ENCODE data around the gene ABHD2. TPM values are rescaled to one million over a fixed set of nuclear protein-coding genes. Genes with fewer than 3 reads are reported as not detected.

Gene ABHD2
- total and polyA plus RNA-seq, 4 donors: 11.7 to 200 (median 59.3) TPM

DNA sequence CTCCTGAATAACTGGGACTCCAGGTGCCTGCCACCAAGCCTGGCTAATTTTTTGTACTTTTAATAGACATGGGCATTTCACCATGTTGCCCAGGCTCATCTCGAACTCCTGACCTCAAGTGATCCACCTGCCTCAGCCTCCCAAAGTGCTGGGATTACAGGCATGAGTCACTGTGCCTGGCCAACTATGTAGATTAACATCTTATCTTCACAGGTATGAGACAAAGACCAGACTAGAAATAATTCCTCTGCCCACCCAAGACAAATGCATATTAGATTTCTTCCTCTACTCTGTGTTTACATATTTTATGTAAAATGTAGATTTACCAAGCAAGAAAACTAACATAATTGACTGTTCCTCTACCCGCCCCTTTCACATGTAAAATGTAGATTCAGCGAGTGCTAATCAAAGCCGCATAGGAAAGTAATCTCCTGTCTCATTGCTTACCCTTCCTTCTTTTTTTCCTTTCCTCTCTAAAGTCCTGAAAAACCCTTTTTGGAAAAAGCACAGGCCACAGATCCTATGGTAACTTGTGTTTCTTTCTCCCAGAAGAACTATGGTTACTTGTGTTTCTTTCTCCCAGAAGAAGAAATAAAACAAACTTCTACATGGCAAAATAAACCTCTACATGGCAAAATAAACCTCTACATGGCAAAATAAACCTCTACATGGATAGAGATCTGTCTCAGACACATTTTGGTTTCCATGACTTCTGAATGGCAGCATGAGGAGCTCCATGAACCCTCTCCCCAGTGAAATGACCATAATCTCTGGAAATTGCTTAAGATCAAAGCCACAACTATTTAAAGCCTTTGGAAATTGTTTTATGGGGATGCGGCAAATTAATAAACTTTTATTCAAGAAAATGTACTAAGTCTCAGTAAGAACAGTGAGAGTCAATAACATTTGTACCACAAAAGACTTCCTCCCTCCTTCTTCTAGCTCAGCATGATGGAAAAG, 9.1 kb upstream of the ABHD2 start:
- Histone ChIP-seq H3K36me3 (ENCODE audit: control insufficient read depth in 4 of 4, insufficient read depth in 4 of 4, low read length in 4 of 4) (no peaks in the 10 kb centered on the region), H3K9me3 (ENCODE audit: control insufficient read depth in 4 of 4, insufficient read depth in 3 of 4, low read length in 3 of 4) (no peaks in the 10 kb centered on the region), H3K27ac (ENCODE audit: low read depth in 1 of 2, low read length in 1 of 2) (no peak overlapping the region), H3K9ac (ENCODE audit: insufficient read depth in 1 of 2, low read length in 2 of 2) (no peak overlapping the region), H3K4me1 (ENCODE audit: control insufficient read depth in 5 of 5, insufficient read depth in 5 of 5, low read length in 5 of 5) (no peaks in the 10 kb centered on the region), H3K4me3 (no peak overlapping the region), H3K27me3 (ENCODE audit: control insufficient read depth in 3 of 3, insufficient read depth in 3 of 3, low read length in 2 of 3) (no peaks in the 10 kb centered on the region)
- WGBS, 2 donors: 91 to 95% methylated on average over 5 of the region's 5 CpGs
- ATAC-seq (ENCODE audit: insufficient read depth, low FRiP score) (no peak), DNase-seq (no peak)
- TF ChIP-seq, protein P1, sequence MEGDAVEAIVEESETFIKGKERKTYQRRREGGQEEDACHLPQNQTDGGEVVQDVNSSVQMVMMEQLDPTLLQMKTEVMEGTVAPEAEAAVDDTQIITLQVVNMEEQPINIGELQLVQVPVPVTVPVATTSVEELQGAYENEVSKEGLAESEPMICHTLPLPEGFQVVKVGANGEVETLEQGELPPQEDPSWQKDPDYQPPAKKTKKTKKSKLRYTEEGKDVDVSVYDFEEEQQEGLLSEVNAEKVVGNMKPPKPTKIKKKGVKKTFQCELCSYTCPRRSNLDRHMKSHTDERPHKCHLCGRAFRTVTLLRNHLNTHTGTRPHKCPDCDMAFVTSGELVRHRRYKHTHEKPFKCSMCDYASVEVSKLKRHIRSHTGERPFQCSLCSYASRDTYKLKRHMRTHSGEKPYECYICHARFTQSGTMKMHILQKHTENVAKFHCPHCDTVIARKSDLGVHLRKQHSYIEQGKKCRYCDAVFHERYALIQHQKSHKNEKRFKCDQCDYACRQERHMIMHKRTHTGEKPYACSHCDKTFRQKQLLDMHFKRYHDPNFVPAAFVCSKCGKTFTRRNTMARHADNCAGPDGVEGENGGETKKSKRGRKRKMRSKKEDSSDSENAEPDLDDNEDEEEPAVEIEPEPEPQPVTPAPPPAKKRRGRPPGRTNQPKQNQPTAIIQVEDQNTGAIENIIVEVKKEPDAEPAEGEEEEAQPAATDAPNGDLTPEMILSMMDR (IDR thresholded peaks at IDR 0.05; ENCODE audit: control extremely low read depth, extremely low read depth): no peak

DNA sequence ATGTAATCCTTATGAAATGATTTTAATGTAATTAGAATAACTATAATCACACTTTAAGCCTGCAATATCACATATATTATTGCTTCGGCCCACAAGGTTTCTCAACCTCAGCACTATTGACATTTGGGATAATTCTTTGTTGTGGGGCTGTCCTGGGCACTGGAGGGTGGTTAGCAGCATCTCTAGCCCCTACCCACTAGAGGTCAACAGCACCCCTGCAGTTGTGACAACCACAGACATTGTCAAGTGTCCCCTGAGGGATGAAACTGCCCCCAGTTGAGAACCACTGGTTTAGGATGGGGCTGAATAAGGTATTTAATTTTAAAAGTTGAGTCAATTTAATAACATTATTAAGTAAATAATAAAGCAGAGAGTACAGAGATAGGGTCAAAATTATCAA, 6.4 kb upstream of the ABHD2 start:
- H3K9ac ChIP-seq (ENCODE audit: insufficient read depth in 1 of 2, low read length in 2 of 2): no peak overlapping the region
- H3K4me1 ChIP-seq (ENCODE audit: control insufficient read depth in 5 of 5, insufficient read depth in 5 of 5, low read length in 5 of 5): peaks cover 0 to under 1% (median 0%) of the 10 kb centered on the region in 5 donors
- TF ChIP-seq, protein P1 (IDR thresholded peaks at IDR 0.05; ENCODE audit: control extremely low read depth, extremely low read depth): no peak
- peaks cover 0 to 2% (median 0%) of the 10 kb centered on the region in 4 donors for H3K9me3 ChIP-seq (ENCODE audit: control insufficient read depth in 4 of 4, insufficient read depth in 3 of 4, low read length in 3 of 4)
- no peak overlapping the region for H3K4me3 ChIP-seq
- 93 to 97% methylated on average over 1 of the region's 1 CpG for WGBS, 2 donors
- H3K27ac ChIP-seq (ENCODE audit: low read depth in 1 of 2, low read length in 1 of 2): no peak overlapping the region
- DNase-seq (no peak), ATAC-seq (ENCODE audit: insufficient read depth, low FRiP score) (no peak)
- H3K36me3 ChIP-seq (ENCODE audit: control insufficient read depth in 4 of 4, insufficient read depth in 4 of 4, low read length in 4 of 4): no peaks in the 10 kb centered on the region
- no peaks in the 10 kb centered on the region for H3K27me3 ChIP-seq (ENCODE audit: control insufficient read depth in 3 of 3, insufficient read depth in 3 of 3, low read length in 2 of 3)

DNA sequence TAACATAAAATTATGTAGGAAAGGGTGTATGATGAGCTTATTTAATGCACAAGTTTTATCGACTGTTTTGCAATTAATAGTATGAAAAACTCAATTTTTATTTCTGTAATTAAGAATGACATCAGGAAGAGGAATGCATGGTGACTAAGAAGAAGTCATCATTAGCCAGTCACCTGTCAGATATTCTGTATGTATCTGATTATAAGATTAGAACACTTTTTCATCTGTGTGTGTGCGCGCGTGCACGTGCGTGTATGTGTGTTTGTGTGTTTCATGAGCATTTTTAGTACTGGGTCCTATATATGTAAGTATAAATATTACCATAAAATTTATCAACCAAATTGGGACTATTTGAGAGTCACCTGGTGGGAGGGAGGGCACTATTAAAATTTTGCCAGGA, 5.0 kb upstream of the ABHD2 start:
- Histone ChIP-seq H3K4me1 (ENCODE audit: control insufficient read depth in 5 of 5, insufficient read depth in 5 of 5, low read length in 5 of 5) (peaks cover 0 to 7% (median 6%) of the 10 kb centered on the region in 5 donors), H3K27ac (ENCODE audit: low read depth in 1 of 2, low read length in 1 of 2) (no peak overlapping the region), H3K4me3 (no peak overlapping the region), H3K9ac (ENCODE audit: insufficient read depth in 1 of 2, low read length in 2 of 2) (no peak overlapping the region), H3K27me3 (ENCODE audit: control insufficient read depth in 3 of 3, insufficient read depth in 3 of 3, low read length in 2 of 3) (no peaks in the 10 kb centered on the region), H3K36me3 (ENCODE audit: control insufficient read depth in 4 of 4, insufficient read depth in 4 of 4, low read length in 4 of 4) (no peaks in the 10 kb centered on the region), H3K9me3 (ENCODE audit: control insufficient read depth in 4 of 4, insufficient read depth in 3 of 4, low read length in 3 of 4) (peaks cover 0 to 2% (median 0%) of the 10 kb centered on the region in 4 donors)
- TF ChIP-seq, protein P1 (IDR thresholded peaks at IDR 0.05; ENCODE audit: control extremely low read depth, extremely low read depth): no peak
- no peak for DNase-seq
- no peak for ATAC-seq (ENCODE audit: insufficient read depth, low FRiP score)
- WGBS, 2 donors: 97 to 99% methylated on average over 6 of the region's 6 CpGs

All from lung (tissue), 12 donors.